HL-60 (cell line): Measurements from ENCODE around the gene NTF3.

Source experiments
- DNase-seq, 2 experiments: peaks; one replicate each; pipeline ENCODE4 v3.0.0-alpha.2; 2010 to 2020; ENCODE audit warnings: low read depth in 1 of 2, low spot score in 1 of 2
- H3K27ac ChIP-seq: fragments of 250-450 bp; sonication (Bioruptor Pico); replicated peaks from 2 replicates; pipeline ENCODE4 v1.5.1; 2020; ENCODE audit warnings: mild to moderate bottlenecking, moderate library complexity
- H3K27me3 ChIP-seq: fragments of 250-450 bp; sonication (Bioruptor Pico); 2 replicates; pipeline ENCODE4 v1.5.1; 2021; ENCODE audit warnings: mild to moderate bottlenecking, moderate library complexity; ENCODE audit not compliant: insufficient read depth, poor library complexity, severe bottlenecking
- H3K4me3 ChIP-seq: replicated peaks from 2 replicates; pipeline ENCODE4 v1.5.1; 2011; ENCODE audit warnings: mild to moderate bottlenecking, control low read depth, low read length; ENCODE audit not compliant: insufficient read depth
- GABPA ChIP-seq: IDR thresholded peaks from 2 replicates; pipeline ENCODE4 v1.6.1; 2012; ENCODE audit warnings: low read depth
- POLR2AphosphoS5 ChIP-seq: IDR thresholded peaks from 2 replicates; pipeline ENCODE4 v1.6.1; 2012; ENCODE audit warnings: low read depth
- SPI1 ChIP-seq: IDR thresholded peaks from 2 replicates; pipeline ENCODE4 v1.6.1; 2012; ENCODE audit warnings: low read depth, mild to moderate bottlenecking, borderline replicate concordance
- TF ChIP-seq, protein P1 (sequence below): IDR thresholded peaks from one replicate; pipeline ENCODE4 v1.5.1; 2011; ENCODE audit warnings: low read length, control low read depth, inconsistent platforms; ENCODE audit not compliant: insufficient read depth
- TF ChIP-seq, protein P2 (sequence below): IDR thresholded peaks from 2 replicates; pipeline ENCODE4 v1.6.1; 2012; ENCODE audit warnings: low read depth; ENCODE audit not compliant: insufficient replicate concordance

NTF3 gene

DNA sequence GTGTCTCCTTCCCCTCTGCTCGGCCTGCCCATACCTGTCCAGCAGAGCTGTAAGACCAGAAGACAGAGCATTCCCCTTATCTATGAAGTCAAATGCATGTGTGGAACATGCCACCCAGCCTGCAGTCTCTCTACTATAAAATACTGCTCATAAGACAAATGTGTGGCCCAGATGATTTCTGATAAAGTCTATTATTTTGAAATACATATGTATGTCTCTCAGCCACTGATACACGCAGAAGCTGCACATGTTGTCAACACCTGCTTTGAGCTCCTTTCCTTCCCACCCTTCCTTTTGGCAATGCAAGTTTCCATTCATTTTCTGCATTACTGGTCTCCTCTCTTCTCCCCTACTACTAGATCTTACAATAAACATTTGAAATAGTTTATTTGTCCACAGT lies 38.8 kb downstream of the NTF3 start:
- Histone ChIP-seq H3K4me3 (no peak overlapping the region), H3K27ac (no peak overlapping the region), H3K27me3 (peaks cover 14% of the 10 kb centered on the region)
- TF ChIP-seq, protein P1, sequence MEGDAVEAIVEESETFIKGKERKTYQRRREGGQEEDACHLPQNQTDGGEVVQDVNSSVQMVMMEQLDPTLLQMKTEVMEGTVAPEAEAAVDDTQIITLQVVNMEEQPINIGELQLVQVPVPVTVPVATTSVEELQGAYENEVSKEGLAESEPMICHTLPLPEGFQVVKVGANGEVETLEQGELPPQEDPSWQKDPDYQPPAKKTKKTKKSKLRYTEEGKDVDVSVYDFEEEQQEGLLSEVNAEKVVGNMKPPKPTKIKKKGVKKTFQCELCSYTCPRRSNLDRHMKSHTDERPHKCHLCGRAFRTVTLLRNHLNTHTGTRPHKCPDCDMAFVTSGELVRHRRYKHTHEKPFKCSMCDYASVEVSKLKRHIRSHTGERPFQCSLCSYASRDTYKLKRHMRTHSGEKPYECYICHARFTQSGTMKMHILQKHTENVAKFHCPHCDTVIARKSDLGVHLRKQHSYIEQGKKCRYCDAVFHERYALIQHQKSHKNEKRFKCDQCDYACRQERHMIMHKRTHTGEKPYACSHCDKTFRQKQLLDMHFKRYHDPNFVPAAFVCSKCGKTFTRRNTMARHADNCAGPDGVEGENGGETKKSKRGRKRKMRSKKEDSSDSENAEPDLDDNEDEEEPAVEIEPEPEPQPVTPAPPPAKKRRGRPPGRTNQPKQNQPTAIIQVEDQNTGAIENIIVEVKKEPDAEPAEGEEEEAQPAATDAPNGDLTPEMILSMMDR, result no peak
- TF ChIP-seq SPI1, result no peak
- TF ChIP-seq POLR2AphosphoS5, result no peak
- TF ChIP-seq, protein P2, sequence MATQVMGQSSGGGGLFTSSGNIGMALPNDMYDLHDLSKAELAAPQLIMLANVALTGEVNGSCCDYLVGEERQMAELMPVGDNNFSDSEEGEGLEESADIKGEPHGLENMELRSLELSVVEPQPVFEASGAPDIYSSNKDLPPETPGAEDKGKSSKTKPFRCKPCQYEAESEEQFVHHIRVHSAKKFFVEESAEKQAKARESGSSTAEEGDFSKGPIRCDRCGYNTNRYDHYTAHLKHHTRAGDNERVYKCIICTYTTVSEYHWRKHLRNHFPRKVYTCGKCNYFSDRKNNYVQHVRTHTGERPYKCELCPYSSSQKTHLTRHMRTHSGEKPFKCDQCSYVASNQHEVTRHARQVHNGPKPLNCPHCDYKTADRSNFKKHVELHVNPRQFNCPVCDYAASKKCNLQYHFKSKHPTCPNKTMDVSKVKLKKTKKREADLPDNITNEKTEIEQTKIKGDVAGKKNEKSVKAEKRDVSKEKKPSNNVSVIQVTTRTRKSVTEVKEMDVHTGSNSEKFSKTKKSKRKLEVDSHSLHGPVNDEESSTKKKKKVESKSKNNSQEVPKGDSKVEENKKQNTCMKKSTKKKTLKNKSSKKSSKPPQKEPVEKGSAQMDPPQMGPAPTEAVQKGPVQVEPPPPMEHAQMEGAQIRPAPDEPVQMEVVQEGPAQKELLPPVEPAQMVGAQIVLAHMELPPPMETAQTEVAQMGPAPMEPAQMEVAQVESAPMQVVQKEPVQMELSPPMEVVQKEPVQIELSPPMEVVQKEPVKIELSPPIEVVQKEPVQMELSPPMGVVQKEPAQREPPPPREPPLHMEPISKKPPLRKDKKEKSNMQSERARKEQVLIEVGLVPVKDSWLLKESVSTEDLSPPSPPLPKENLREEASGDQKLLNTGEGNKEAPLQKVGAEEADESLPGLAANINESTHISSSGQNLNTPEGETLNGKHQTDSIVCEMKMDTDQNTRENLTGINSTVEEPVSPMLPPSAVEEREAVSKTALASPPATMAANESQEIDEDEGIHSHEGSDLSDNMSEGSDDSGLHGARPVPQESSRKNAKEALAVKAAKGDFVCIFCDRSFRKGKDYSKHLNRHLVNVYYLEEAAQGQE, result no peak
- TF ChIP-seq GABPA, result no peak
- DNase-seq, result no peak

DNA sequence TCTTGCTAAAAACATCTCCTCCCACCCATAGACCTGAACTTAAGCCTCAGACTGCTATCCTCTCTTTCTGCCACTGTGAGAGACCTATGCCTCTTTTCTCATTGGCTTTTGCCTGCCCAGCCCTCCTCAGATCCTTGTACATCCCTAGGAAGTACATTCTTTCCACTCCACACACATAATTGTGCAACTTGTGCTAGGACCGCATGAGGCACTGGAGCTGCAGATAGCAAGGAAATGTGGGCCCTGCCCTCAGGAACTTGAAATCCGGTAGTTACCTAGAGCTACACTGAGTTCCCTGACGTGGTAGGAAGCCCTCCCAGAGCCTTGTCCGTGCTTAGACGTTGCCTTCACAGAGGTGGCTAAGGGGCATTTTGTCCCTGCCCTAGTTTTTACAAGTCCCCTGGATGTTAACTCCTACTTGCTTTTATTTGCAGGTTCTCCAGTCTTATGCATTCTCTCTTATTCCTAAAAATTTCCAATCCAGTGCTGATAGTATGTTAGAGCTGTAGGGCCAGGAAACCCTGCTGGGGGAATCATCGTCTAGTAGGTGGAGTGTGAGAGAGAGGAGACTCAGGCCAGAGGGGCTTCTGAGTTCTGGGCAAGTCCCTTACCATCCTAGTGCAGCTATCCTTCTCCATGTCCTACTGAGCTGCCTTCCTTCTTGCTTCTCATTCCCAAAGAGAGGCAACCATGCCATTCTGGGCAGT lies 41.3 kb downstream of the NTF3 start:
- no peak for DNase-seq
- TF ChIP-seq, protein P2, result no peak
- no peak for TF ChIP-seq SPI1
- TF ChIP-seq POLR2AphosphoS5, result no peak

DNA sequence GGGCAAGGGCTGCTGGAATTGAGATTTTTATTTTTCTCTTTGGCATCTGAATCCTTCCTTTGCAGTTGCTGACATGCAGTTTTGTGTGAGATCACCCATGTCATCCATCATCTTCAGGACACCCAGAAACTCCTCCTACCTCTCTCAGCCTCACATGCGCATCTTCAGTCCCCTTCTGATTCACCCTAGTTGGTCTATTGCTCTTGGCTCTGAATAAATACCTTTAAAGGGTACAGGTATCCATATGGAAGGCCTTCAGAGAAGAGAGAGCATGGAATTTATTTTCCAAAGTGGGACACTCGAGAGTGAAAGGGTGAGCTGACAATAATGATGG lies 41.8 kb downstream of the NTF3 start:
- peaks cover 14% of the 10 kb centered on the region for H3K27me3 ChIP-seq
- no peak overlapping the region for H3K27ac ChIP-seq
- TF ChIP-seq GABPA (no peak), SPI1 (no peak), POLR2AphosphoS5 (no peak)
- TF ChIP-seq, protein P2, result no peak
- TF ChIP-seq, protein P1, result no peak
- no peak for DNase-seq
- H3K4me3 ChIP-seq, result no peak overlapping the region

More for the DNA sequence above, 41.3 kb downstream of the NTF3 start:
- Histone ChIP-seq H3K27me3 (peaks cover 14% of the 10 kb centered on the region), H3K27ac (no peak overlapping the region), H3K4me3 (no peak overlapping the region)
